SU-DHL-6 (cell line): Measurements from ENCODE around the gene TRIM60.

Experiments
- H2AFZ ChIP-seq: fragments of 200-600 bp; sonication (generic); 2 replicates; pipeline ENCODE4 v1.6.1; 2014; ENCODE audit warnings: low read depth, mild to moderate bottlenecking, moderate library complexity, mixed read lengths, antibody characterized with exemption, low read length; ENCODE audit not compliant: severe bottlenecking
- H3F3A ChIP-seq: fragments of 200-600 bp; shearing (Covaris generic); 2 replicates; pipeline ENCODE4 v1.6.0; 2016; ENCODE audit warnings: antibody characterized with exemption, mild to moderate bottlenecking; ENCODE audit not compliant: insufficient read depth
- H3K27ac ChIP-seq: fragments of 200-600 bp; sonication (generic); 2 replicates; pipeline ENCODE4 v1.5.1; 2016; ENCODE audit warnings: low read depth, mild to moderate bottlenecking, low read length, moderate library complexity, mixed read lengths
- H3K27me3 ChIP-seq: fragments of 200-600 bp; sonication (generic), shearing (Covaris generic); 2 replicates; pipeline ENCODE4 v1.6.0; 2014; ENCODE audit warnings: mild to moderate bottlenecking, low read length
- H3K36me3 ChIP-seq: fragments of 200-600 bp; sonication (generic); 2 replicates; pipeline ENCODE4 v1.6.1; 2014; ENCODE audit warnings: mild to moderate bottlenecking, low read length, mixed read lengths
- H3K4me2 ChIP-seq: fragments of 300-600, 200-600 bp; shearing (Covaris generic), sonication (generic); 2 replicates; pipeline ENCODE4 v1.6.0; 2014; ENCODE audit warnings: low read length, low read depth, mild to moderate bottlenecking; ENCODE audit not compliant: poor library complexity, severe bottlenecking
- H3K4me3 ChIP-seq: fragments of 200-600 bp; sonication (generic); 2 replicates; pipeline ENCODE4 v1.5.1; 2014; ENCODE audit warnings: antibody characterized with exemption, low read length, mild to moderate bottlenecking, mixed read lengths; ENCODE audit not compliant: insufficient read depth, poor library complexity, severe bottlenecking
- H3K79me2 ChIP-seq: fragments of 200-600 bp; sonication (generic); 2 replicates; pipeline ENCODE4 v1.6.1; 2014; ENCODE audit warnings: mild to moderate bottlenecking, low read length, moderate library complexity; ENCODE audit not compliant: insufficient read depth
- H3K9ac ChIP-seq: fragments of 200-600 bp; sonication (generic); 2 replicates; pipeline ENCODE4 v1.7.0; 2014; ENCODE audit warnings: mild to moderate bottlenecking, low read length
- H3K9me2 ChIP-seq: fragments of 200-600 bp; sonication (generic); replicated peaks from 2 replicates; pipeline ENCODE4 v1.6.1; 2014; ENCODE audit warnings: low read length; ENCODE audit not compliant: insufficient read depth
- H3K9me3 ChIP-seq: fragments of 200-600 bp; sonication (generic); 2 replicates; pipeline ENCODE4 v1.6.1; 2014; ENCODE audit warnings: low read length, mixed read lengths; ENCODE audit not compliant: insufficient read depth
- H4K20me1 ChIP-seq: fragments of 200-600 bp; sonication (generic); 2 replicates; pipeline ENCODE4 v1.6.1; 2014; ENCODE audit warnings: low read depth, mild to moderate bottlenecking, antibody characterized with exemption, low read length, moderate library complexity, mixed read lengths
- CTCF ChIP-seq: fragments of 200-600 bp; sonication (generic); IDR thresholded peaks from one replicate; pipeline ENCODE4 v1.5.1; 2017; ENCODE audit warnings: antibody characterized with exemption, mild to moderate bottlenecking, low read length, moderate library complexity; ENCODE audit not compliant: insufficient read depth, poor library complexity, severe bottlenecking
- EZH2phosphoT487 ChIP-seq: fragments of 200-600 bp; sonication (generic), shearing (Covaris generic); conservative IDR thresholded peaks from 2 replicates; pipeline ENCODE4 v1.6.1; 2018; ENCODE audit warnings: mild to moderate bottlenecking, antibody characterized with exemption, low read length, moderate library complexity, mixed read lengths

The TRIM60 gene

GRCh38 chr4:165053645-165054044 lies 21.8 kb downstream of the TRIM60 start, which contains the start of gene TRIM75:
TSS of gene TRIM75 (plus strand) at chr4:165053866. CDS start at chr4:165059148, 5,282 bp downstream.
- no peaks in the 10 kb centered on the region for H3K36me3 ChIP-seq

GRCh38 chr4:165055601-165056000 lies 23.8 kb downstream of the TRIM60 start:
- H2AFZ ChIP-seq = no peak overlapping the region
- H3K27ac ChIP-seq = no peak overlapping the region
- H3K9ac ChIP-seq = no peak overlapping the region
- no peaks in the 10 kb centered on the region for H3K9me3 ChIP-seq
- no peaks in the 10 kb centered on the region for H3K36me3 ChIP-seq
- no peaks in the 10 kb centered on the region for H4K20me1 ChIP-seq
- no peaks in the 10 kb centered on the region for H3K9me2 ChIP-seq
- H3K27me3 ChIP-seq = no peaks in the 10 kb centered on the region
- no peaks in the 10 kb centered on the region for H3F3A ChIP-seq
- TF ChIP-seq CTCF (no peak), EZH2phosphoT487 (no peak)
- H3K4me3 ChIP-seq = no peak overlapping the region
- no peak overlapping the region for H3K4me2 ChIP-seq
- no peaks in the 10 kb centered on the region for H3K79me2 ChIP-seq

More at GRCh38 chr4:165053645-165054044, 21.8 kb downstream of the TRIM60 start, which contains the start of gene TRIM75:
- no peaks in the 10 kb centered on the region for H3K9me2 ChIP-seq
- H4K20me1 ChIP-seq = no peaks in the 10 kb centered on the region
- H3K4me2 ChIP-seq = no peak within 1 kb of the TSS
- TF ChIP-seq CTCF = no peak
- TF ChIP-seq EZH2phosphoT487 = no peak
- no peak within 1 kb of the TSS for H3K4me3 ChIP-seq
- H3K9me3 ChIP-seq = no peaks in the 10 kb centered on the region
- H3F3A ChIP-seq = no peaks in the 10 kb centered on the region
- H3K9ac ChIP-seq = no peak within 1 kb of the TSS
- no peaks in the 10 kb centered on the region for H3K27me3 ChIP-seq
- H3K79me2 ChIP-seq = no peaks in the 10 kb centered on the region
- no peak within 1 kb of the TSS for H2AFZ ChIP-seq
- no peak within 1 kb of the TSS for H3K27ac ChIP-seq

GRCh38 chr4:165058666-165059065 lies 26.9 kb downstream of the TRIM60 start:
- Histone ChIP-seq H3K4me3 (no peak overlapping the region), H2AFZ (no peak overlapping the region), H3K36me3 (no peaks in the 10 kb centered on the region), H3K4me2 (no peak overlapping the region), H3F3A (no peaks in the 10 kb centered on the region), H3K27me3 (no peaks in the 10 kb centered on the region), H3K9me3 (no peaks in the 10 kb centered on the region), H3K27ac (no peak overlapping the region), H4K20me1 (no peaks in the 10 kb centered on the region), H3K9ac (no peak overlapping the region), H3K9me2 (no peaks in the 10 kb centered on the region), H3K79me2 (no peaks in the 10 kb centered on the region)
- TF ChIP-seq EZH2phosphoT487 = no peak
- TF ChIP-seq CTCF = no peak
